Bronchial epithelial cell (primary cell): ENCODE data around the gene GRIK3. TPM values are rescaled to one million over a fixed set of nuclear protein-coding genes. Genes with fewer than 3 reads are reported as not detected.

Experiments
- DNase-seq: peaks from one replicate; pipeline ENCODE4 v3.0.0-alpha.2; 2010; ENCODE audit warnings: low read depth
- FAIRE-seq: peaks from 2 replicates; lab custom pipeline; 2011; peaks lifted over from hg19 to GRCh38; lab: Jason Lieb, UNC
- H3K27me3 ChIP-seq: 2 replicates; pipeline ENCODE4 v1.5.1; 2011; ENCODE audit warnings: low read length; ENCODE audit not compliant: control insufficient read depth, insufficient read depth
- H3K36me3 ChIP-seq: 2 replicates; pipeline ENCODE4 v1.5.1; 2011; ENCODE audit warnings: low read length; ENCODE audit not compliant: control insufficient read depth, insufficient read depth
- H3K4me3 ChIP-seq: 2 replicates; pipeline ENCODE4 v1.5.1; 2011; ENCODE audit warnings: mild to moderate bottlenecking, low read depth, low read length, control low read depth
- CTCF ChIP-seq: IDR thresholded peaks from 2 replicates; pipeline ENCODE4 v1.5.1; 2011; ENCODE audit warnings: mild to moderate bottlenecking, moderate library complexity, low read length, control low read depth, inconsistent platforms; ENCODE audit not compliant: insufficient read depth, severe bottlenecking
- total RNA-seq: library from RNA; depleted of rRNA; stranded (reverse); fragments of >200 nt; gene quantifications from 2 replicates; pipeline ENCODE4 v1.2.1, GENCODE V29; 2014

GRIK3 gene
- total RNA-seq, 1 donor from 2014 or later, result under 0.01 TPM

GRCh38 chr1:36966242-36966641, 68.1 kb downstream of the GRIK3 start:
- no peak for DNase-seq
- FAIRE-seq, result no peak
- Histone ChIP-seq H3K27me3 (no peaks in the 10 kb centered on the region), H3K4me3 (no peak overlapping the region), H3K36me3 (no peaks in the 10 kb centered on the region)
- TF ChIP-seq CTCF, result no peak

- TF ChIP-seq CTCF, result no peak
- no peak for FAIRE-seq
- Histone ChIP-seq H3K4me3 (no peak overlapping the region), H3K36me3 (no peaks in the 10 kb centered on the region), H3K27me3 (no peaks in the 10 kb centered on the region)
- no peak for DNase-seq
Observed at GRCh38 chr1:36965275-36966159, 68.8 kb downstream of the GRIK3 start.

GRCh38 chr1:36964830-36965229, 69.5 kb downstream of the GRIK3 start:
- no peaks in the 10 kb centered on the region for H3K36me3 ChIP-seq
- FAIRE-seq, result no peak
- no peak for TF ChIP-seq CTCF
- H3K4me3 ChIP-seq, result no peak overlapping the region
- DNase-seq, result no peak
- H3K27me3 ChIP-seq, result no peaks in the 10 kb centered on the region

GRCh38 chr1:36963006-36963405, 71.3 kb downstream of the GRIK3 start:
- H3K36me3 ChIP-seq, result no peaks in the 10 kb centered on the region
- H3K4me3 ChIP-seq, result no peak overlapping the region
- no peaks in the 10 kb centered on the region for H3K27me3 ChIP-seq
- no peak for FAIRE-seq
- DNase-seq, result no peak
- no peak for TF ChIP-seq CTCF

- Histone ChIP-seq H3K36me3 (no peaks in the 10 kb centered on the region), H3K27me3 (no peaks in the 10 kb centered on the region), H3K4me3 (no peak overlapping the region)
- FAIRE-seq, result no peak
- DNase-seq, result no peak
- no peak for TF ChIP-seq CTCF
Observed at GRCh38 chr1:36961062-36961615, 73.2 kb downstream of the GRIK3 start.

- Histone ChIP-seq H3K36me3 (no peaks in the 10 kb centered on the region), H3K4me3 (no peak overlapping the region), H3K27me3 (no peaks in the 10 kb centered on the region)
- TF ChIP-seq CTCF, result no peak
- DNase-seq, result no peak
- no peak for FAIRE-seq
Observed at GRCh38 chr1:36956570-36956969, 77.7 kb downstream of the GRIK3 start.
